GM12801 (cell line): ENCODE data around the gene OSBPL1A.

Experiments used
- CTCF ChIP-seq: IDR thresholded peaks from one replicate; pipeline ENCODE4 v1.5.1; 2011; ENCODE audit warnings: control low read depth; ENCODE audit not compliant: insufficient read length; ENCODE audit errors: extremely low read depth

The OSBPL1A gene

GRCh38 chr18:24380163-24380747 lies 17.4 kb downstream of the OSBPL1A start:
- TF ChIP-seq CTCF, result no peak

- no peak for TF ChIP-seq CTCF
These were observed 19.0 kb downstream of the OSBPL1A start for GRCh38 chr18:24378598-24378997.

DNA sequence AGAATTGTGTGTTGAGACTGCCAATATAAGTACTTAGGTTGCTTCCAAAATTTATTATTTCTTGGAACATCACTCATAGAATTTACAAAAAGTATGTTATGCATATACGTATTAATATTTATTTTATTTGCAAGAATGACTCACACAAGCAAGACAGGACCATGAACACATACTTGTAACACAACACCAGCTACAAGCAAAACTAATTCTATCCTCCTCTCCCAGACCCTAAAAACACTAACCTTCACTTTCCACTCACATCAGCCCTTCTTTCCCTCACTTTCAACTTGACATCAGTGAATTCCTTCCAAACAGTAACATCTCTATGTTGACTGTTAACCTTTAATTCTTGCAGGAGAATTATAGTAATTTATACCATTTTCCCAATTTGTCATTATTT lies 24.3 kb downstream of the OSBPL1A start:
- TF ChIP-seq CTCF, result no peak

DNA sequence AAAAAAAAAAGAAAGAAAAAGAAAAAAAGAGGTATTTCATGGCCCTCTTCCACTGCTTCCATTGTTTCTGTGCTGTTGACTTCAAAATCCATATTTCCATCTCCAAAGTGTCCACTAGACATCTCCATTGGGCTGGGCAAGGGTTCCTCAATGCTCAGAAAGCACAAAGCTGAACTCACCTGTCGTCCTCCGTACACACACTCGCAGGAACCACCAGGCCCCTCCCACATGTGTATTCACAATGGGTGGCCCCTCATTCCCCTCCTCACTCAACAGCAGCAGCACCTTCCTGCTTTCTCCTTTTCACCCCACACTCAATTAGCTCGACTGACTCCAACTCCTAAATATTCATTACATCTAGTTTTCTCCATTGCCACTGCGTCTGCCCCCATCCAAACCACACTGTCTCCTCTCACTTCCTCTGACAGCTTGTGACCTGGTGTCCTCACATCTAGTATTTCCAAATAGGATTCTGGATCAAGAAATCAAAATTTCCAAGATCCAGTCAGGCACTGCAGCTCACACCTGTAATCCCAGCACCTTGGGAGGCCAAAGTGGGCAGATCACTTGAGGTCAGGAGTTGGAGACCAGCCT lies 25.2 kb downstream of the OSBPL1A start:
- TF ChIP-seq CTCF, result no peak

DNA sequence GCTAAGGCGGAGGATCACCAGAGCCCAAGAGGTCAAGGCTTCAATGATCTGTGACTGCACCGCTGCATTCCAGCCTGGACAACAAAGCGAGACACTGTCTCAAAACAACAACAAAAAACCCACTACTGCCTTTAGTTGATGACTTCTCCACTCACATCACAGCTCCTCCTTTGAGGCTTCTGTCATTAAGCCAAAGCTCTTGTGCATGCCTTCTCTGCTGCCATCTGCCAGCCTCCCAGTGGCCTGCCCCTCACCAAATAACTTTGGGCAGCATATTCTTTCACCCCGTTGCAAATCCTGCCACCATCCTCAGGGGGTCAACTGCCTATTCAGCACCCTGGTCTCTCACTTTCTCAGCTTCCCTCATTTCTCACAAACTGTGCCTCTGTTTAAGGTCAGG lies 27.5 kb downstream of the OSBPL1A start:
- TF ChIP-seq CTCF, result no peak

DNA sequence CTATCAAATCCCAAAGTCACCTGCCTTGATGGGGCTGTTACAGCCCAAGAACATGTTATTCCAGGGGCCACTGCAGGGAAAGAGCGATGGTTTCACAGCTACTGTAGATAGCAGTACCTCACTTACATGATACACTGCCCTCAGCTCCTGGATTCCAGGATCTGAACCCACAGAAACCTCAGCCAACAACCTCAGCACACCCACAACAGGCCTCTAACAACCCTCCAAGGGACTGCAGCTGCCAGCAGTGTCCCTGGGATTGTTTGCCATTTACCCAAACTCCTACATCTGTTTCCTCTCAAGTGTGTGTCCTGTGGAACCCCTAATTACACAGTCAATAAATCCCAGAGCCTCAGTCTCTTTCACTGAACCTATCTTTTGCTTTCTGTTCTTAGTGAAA lies 28.2 kb downstream of the OSBPL1A start:
- no peak for TF ChIP-seq CTCF

GRCh38 chr18:24368749-24369148 lies 28.9 kb downstream of the OSBPL1A start:
- TF ChIP-seq CTCF, result no peak
